HG02623 (cell line): ENCODE measurements around the gene IKBIP.
A peak's percentile ranks its signal among the peaks of the same experiment; 100 is the strongest.
"Not testable (repeated sequence)": the region's sequence is repeated elsewhere in the genome, so short reads cannot be mapped to it uniquely, and the experiment has no call there.

Source experiments
- ATAC-seq: cut with Tn5 transposase; IDR thresholded peaks from one replicate; pipeline ENCODE4 v1.9.1; 2021; ENCODE audit warnings: moderate library complexity; ENCODE audit not compliant: unreplicated experiment

Gene IKBIP

GRCh38 chr12:98644712-98645571 lies at the start of gene IKBIP, which contains the start of gene APAF1:
Gene IKBIP, minus strand, starts transcription at chr12:98644788. Its CDS starts 87 bp downstream, at chr12:98644701.
Gene APAF1, plus strand, starts transcription at chr12:98645290. Its CDS starts 3,070 bp downstream, at chr12:98648360.
- ATAC-seq: peak; percentile 90

- ATAC-seq: no peak
Measured at GRCh38 chr12:98691351-98691750, 46.8 kb upstream of the IKBIP start.

DNA sequence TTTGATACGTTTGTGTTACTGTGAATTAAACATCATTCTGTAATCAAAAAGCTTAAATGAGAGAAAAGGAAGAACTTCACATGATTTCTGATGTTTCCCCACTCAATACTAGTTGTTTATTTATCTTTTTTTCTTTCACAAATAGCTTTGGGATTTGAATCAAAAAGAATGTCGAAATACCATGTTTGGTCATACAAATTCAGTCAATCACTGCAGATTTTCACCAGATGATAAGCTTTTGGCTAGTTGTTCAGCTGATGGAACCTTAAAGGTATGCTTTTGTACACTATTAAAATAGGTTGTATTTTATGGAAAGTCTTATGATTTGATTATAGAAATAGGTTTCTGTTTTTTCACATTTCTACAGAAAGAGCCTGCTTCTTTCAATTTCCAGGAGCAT lies 42.0 kb upstream of the IKBIP start:
- ATAC-seq: no peak

DNA sequence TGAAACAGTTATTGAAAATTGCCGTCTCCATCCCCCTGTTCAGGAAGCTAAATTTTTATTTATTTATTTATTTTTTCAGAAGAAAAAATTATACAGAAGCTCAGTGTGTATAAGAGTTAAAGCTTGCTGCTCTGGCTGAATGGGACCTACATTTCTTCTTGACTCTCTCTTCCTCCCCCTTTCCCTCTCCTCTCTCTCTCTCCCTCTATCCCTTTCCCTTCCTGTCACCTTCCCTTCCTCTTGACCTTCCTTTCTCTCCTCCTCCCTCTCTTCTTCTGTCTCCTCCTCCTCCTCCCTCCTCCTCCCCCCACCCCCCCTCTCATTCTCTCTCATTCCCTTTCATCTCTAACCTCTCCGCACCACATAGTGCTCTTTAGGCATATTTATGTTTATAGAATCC lies 39.6 kb upstream of the IKBIP start:
- no peak for ATAC-seq

DNA sequence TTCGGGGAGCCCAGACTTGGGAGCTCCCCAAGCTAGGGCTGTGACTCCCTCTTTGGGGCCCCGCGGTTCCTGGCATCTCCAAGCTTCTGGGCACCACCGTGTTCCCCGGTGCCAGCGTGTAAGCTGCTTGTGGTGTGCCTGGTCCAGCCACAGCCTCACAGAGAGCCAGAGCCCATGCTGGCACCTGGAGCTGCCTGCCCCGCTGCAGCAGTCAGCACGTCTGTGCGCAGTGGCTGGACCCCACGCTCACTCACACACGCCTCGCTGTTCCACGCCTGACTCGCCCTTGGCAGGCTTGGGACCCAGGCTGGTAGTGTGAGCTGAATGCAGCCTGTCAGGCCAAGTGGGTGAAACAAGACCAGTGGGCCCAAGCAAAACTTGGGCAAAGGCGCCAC lies 35.0 kb upstream of the IKBIP start:
- ATAC-seq: no peak

- ATAC-seq: no peak
Measured at GRCh38 chr12:98678946-98679610, 34.5 kb upstream of the IKBIP start.

GRCh38 chr12:98678236-98678945 lies 33.8 kb upstream of the IKBIP start:
- no peak for ATAC-seq

DNA sequence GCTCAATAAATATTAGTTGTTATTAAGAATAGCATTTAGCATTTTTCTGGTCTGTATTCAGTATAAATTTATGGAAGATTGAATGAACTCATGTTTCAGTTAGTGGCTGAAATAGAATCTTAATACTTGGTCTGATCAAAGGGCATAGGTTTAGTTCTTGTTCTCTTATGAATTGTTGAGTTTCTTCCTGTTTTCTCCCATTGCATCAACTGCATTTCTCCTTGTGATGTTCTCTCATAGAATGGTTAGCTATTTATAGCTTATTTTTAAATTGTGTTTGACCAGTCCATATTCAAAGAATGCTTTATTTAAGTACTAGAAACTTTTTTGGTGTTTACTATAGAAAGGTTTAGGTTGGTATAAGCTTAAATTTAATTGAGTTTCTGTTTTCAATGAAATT lies 30.3 kb upstream of the IKBIP start:
- ATAC-seq: no peak

- ATAC-seq: no peak
Measured at GRCh38 chr12:98671459-98671858, 26.9 kb upstream of the IKBIP start.

DNA sequence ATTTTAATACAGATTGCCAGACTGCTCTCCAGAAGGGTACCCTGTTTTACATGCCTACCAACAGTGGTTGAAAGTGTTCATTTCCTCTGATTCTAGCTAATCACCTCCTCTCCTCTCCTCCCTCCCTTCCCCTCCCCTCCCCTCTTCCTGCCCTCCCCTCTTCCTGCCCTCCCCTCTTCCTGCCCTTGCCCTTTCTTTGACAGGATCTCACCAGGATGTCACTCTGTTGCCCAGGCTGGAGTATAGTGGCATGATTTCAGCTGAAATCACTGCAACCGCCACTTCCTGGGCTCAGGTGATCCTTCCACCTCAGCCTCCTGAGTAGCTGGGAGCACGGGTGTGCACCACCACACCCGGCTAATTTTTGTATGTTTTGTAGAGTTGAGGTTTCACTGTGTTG lies 25.2 kb upstream of the IKBIP start:
- no peak for ATAC-seq

GRCh38 chr12:98660521-98660920 lies 15.9 kb upstream of the IKBIP start:
- ATAC-seq: no peak

- no peak for ATAC-seq
Measured at GRCh38 chr12:98656289-98657101, 11.9 kb upstream of the IKBIP start.

DNA sequence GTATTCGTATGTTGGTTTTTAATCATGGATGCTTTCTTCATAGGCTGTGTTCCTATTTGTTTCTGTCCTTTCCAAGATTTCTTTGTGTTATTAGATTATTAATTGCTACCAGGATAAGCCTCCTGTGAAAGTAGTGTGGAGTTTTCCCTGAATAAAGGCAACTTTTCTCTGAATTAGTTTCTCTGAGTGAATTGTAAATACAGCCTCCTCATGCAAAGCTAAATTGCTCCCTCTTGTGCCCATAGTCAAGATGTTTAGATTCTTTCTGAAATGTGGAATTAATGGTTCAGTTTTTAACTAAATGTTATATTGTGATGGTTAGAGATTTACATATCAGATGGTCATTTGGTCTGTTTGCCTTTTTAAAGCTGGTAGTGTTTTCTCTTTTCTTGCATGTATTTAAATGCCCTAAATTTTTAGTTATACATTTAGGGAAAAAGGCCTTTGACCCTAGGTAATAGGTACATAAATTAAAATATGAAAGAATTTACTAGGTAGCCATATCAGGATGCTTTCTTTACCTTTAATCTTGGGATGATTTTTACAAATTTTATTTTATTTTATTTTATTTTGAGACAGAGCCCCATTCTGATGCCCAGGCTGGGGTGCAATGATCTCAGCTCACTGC lies 9.4 kb upstream of the IKBIP start:
- no peak for ATAC-seq

- ATAC-seq: no peak
Measured at GRCh38 chr12:98651328-98651727, 6.7 kb upstream of the IKBIP start.

GRCh38 chr12:98646294-98647090 lies 1.9 kb upstream of the IKBIP start:
- no peak for ATAC-seq

- no peak for ATAC-seq
Measured at GRCh38 chr12:98645572-98646067, 1.0 kb upstream of the IKBIP start.

DNA sequence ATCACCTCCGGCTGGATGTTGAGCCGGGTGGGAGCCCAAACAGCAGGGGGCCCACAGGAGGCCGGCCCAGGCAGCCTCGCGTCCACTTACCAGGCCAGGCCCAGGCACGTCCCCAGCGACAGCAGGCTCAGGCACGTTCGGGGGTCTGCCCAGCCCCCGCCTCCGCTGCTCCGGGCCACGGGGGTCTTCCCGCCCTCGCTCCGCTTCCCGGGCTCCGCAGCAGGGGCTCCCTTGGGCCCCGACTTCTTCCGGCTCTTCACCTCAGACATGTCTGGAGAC lies 216 bp downstream of the IKBIP start:
- peak; percentile 11 for ATAC-seq

DNA sequence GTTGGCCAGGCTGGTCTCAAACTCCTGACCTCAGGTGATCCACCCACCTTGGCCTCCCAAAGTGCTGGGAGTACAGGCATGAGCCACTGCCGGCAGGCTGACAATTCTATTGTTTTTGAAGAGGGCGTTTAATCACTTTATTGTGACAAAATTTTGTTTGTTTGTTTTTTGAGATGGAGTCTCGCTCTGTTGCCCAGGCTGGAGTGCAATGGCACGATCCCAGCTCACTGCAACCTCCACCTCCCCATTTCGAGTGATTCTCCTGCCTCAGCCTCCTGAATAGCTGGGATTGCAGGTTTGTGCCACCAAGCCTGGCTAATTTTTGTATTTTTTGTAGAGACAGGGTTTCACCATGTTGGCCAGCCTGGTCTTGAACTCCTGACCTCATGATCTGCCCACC lies 1.8 kb downstream of the IKBIP start:
- ATAC-seq: not testable (repeated sequence)

DNA sequence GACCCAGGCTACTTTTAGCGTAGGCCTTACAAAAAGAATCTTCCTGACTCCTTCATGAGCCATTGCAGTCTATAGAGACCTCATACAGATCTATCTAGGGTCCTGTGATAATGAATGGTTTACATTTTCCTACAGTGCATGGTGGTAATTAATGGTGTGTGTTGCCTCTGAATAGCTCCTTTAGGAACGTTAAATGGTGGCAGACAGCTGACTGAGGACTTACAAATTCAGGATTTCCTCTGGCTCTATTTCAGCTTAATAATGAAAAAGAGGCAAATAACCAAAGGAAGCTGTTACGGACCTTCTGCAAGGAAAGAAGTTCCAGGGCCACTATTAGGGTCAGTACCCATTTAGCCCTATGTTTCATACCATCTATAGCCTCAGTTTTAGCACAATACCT lies 5.1 kb downstream of the IKBIP start:
- ATAC-seq: no peak

DNA sequence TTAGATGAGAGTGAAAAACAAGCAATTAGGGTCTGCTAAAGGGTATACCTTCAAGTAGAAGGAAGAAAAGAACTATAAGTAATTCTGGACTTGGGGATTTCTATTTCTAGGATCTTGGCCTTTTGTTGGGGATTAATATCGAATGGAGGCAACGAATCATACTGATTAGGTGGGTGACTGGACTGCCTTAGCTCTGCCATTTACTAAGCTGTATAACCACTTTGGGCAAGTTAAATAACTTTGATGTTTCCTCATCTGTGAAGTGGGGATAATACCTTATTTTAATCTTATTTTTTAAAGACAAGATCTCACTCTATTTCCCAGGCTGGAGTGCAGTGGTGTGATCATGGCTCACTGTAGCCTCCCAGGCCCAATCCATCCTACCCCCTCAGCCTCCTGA lies 6.6 kb downstream of the IKBIP start:
- no peak for ATAC-seq
